HG03025 (cell line): ENCODE measurements around the gene DLG1.

Experiments
- ATAC-seq: cut with Tn5 transposase; IDR thresholded peaks from one replicate; pipeline ENCODE4 v1.9.1; 2021; ENCODE audit warnings: mild to moderate bottlenecking, moderate library complexity; ENCODE audit not compliant: unreplicated experiment, low FRiP score

Gene DLG1

DNA sequence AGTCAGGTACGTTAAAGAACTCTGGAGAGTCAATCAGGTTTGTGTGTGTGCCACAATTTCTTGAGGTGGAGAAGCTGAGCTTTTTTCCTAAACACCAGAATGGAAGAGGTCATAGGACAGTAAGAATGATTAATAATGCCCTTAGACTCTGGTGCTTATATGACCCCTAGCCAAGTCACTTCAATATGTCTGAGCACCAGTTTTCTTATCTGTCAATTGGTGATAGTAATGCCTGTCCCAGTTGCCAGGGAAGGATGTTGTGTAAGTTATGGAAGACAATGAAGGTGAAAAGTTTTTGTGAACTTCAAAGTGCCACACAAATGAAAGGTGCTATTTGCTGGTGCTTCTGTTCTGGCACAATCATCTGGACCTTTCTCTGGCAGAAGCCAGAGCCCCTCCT lies 22.2 kb upstream of the DLG1 start:
- no peak for ATAC-seq

DNA sequence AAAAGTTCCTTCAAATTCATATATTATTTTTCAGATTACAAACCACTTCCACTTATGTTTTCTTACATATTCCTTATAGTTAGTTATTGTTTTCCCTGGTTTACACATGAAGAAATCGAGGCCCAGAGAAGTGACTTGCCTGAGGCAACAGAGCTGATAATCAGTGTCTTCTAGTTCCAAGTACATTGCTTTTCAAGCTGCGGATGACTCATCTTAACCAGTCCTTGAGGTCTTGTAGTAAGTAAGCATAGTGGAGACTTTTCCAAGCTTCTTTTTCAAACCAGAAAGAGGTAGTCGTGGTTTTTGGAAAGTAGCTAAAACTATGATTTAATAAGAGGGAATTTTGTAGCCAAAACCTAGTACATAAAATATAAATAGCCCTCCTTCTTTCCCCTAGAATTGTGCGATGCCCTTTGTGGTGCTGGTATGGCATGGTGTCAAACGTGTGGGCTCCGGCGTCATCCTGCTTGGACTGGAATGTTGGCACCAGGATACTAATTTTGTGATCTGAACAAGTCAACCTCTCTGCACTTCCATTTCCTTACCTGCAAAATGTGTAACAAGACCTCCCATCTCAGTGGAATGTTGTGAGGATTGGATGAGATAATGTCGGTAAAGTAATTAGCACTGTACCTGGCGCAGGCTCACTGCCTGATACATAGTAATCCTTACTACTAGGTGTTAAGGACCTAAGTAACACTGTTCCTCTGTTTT lies 19.0 kb upstream of the DLG1 start:
- no peak for ATAC-seq

DNA sequence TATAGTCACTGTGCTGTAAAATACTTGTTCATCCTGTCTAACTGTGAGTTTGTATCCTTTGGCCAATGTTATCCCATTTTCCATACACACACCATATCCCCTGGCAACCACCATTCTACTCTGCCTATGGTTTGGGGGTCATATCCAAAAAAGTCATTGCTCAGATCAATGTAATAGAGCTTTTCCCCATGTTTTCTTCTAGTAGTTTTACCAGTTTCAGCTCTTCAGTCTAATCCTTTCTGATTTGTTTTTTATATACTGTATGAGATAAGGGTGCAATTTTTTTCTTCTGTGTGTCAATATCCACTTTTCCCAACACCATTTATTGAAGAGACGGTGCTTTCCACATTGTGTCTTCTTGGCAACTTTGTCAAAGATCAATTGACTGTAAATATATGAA lies 14.0 kb upstream of the DLG1 start:
- ATAC-seq, result no peak

- ATAC-seq, result no peak
These were observed 13.2 kb upstream of the DLG1 start for GRCh38 chr3:197311591-197311990.

GRCh38 chr3:197309528-197310361 lies 11.3 kb upstream of the DLG1 start:
- no peak for ATAC-seq

DNA sequence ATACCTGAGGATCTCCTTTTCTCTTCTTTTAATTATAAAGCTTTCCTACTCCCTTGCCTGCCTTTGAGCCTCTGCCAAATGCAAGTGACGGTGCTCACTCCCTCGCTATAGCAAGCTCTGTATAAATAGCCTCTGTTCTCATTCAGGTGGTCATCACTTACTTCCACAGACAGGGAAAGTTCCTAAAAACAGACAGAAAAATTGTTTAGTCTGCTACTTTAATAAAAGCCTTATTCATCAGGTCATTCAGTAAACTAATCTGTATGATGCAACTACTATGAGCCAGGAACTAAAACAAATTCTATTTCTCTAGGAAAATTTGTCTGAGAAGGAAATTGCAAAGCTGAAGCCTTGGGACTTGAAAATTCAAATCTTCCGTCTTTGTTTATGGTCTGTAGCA lies 10.2 kb upstream of the DLG1 start:
- ATAC-seq, result no peak

DNA sequence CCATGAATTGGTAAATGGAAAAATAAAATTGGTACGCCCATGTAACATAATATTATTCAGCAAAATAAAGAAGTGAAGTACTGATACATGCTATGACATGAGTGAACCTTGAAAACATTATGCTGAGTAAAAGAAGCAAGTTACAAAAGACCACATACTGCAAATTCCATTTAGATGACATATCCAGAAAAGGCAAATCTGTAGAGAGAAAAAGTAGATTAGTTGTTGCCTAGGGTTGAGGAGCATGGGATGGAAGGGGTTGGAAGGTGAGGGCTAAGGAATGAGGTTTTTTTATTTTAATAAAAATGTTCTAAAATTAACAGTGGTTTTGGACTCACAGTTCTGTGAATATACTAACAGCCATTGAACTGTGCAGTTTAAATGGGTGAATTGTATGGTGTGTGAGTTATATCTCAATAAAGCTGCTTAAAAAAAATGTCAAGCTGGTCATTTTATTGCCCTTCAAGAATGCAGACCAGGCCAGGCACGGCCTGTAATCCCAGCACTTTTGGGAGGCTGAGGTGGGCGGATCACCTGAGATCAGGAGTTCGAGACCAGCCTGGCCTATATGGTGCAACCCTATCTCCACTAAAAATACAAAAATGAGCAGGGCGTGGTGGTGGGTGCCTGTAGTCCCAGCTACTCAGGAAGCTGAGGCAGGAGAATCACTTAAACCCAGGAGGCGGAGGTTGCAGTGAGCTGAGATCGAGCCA lies 8.1 kb upstream of the DLG1 start:
- no peak for ATAC-seq

DNA sequence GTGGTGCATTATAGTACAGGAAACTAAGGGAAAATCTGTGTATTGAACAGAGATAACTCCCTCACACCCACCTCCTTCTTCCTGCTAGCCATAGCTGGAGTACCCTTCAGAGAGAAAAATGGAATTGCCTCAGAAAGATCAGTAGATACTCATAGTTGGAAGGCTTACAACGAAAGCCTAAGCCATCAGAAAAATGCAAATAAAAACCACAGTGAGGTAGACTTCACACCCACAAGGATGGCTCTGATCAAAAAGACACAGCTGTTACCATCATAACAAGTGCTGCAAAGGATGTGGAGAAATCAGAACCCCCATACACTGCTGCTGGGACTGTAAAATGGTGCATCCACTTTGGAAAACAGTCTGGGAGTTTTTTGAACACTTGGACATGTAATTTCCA lies 7.4 kb upstream of the DLG1 start:
- no peak for ATAC-seq

- ATAC-seq, result no peak
These were observed 5.0 kb upstream of the DLG1 start for GRCh38 chr3:197303452-197303851.

DNA sequence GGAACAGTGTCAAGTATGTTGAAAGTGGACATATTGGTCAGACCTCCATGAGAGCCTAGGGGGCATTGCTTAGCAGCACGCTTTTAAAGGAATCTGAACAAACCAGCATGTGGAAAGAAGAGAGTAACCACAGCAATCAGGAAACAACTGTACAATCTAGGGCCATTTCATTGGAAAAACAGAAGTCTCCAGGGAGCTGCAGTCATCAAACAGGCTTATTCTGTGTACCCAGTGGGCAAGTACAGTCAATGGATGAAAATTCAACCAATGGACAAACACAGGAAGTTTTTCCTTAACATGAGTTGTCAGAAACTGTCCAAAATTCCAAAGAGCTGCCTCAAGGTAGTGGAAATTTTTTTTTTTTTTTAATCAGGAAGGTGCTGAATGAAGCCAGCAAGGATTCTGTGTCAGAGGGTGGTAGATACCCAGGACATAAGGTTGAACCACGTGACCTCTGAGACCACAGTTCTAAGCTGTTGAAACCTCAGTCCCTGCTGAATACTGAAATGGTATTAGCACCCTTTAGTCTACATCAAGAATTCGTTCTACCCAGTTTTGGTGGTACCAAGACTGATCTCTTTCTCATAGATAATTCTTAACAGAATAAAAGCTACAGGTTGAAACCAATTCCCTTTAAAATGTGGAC lies 4.4 kb upstream of the DLG1 start:
- ATAC-seq, result no peak

- no peak for ATAC-seq
These were observed 3.6 kb upstream of the DLG1 start for GRCh38 chr3:197302033-197302432.

DNA sequence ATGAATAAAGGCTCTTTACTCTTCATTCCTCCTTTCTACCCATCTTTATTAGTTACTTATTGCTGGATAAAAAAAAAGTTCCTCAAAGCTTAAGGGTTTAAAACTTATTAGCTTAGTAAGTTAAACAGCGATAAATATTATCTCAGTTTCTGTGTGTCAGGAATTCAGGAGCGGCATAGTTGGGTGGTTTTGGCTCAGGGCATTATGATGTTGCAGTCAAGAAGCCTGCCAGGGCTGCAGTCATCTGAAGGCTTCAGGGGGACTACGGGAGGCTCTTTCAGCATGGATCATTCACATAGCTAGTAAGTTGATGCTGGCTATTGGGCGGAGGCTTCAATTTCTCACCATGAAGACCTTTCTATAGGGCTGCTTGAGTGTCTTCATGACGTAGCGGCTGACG lies 1.9 kb upstream of the DLG1 start:
- ATAC-seq, result no peak

DNA sequence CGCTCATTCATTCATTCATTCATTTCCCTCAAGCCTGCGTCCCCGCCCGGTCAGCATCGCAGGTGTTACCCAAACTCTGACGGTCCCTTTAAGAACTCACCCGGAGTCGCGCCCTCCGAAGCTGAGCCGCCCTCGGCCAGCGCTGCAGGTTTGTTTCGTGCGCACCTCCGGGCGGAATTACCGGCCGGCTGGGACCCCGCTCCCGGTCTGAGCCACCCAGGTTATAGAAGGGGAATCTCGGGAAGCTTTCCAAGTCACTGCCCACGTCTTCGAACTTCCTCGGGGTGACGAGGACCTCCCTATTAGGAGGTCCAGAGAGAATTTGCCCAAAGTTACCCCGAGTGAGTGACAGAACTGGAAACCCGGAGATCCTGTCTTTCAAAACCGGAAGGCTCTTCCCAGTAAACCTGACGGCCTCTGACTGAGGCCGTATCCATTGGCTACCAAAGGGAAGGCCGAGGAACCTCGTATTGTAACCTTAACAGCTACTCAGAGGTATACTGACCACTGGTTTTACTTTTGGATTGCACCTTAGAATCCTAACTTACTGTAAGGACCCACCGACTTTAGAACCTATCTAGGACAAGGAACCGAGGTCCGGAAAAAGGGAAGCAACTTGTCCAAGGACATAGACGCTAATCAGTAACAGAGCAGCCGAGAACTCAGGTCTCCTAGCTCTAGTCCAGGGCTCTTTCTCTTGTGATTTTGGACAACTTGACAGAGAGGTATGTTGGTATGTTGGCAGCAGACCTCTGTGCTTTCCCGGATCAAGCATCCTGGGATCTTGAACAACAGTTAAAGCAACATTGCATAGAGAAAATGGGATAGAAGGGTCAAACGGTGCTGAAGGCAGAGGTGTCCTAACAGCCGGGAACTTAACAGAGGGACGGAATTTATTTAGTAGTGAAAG lies 788 bp upstream of the DLG1 start:
- ATAC-seq, result no peak

DNA sequence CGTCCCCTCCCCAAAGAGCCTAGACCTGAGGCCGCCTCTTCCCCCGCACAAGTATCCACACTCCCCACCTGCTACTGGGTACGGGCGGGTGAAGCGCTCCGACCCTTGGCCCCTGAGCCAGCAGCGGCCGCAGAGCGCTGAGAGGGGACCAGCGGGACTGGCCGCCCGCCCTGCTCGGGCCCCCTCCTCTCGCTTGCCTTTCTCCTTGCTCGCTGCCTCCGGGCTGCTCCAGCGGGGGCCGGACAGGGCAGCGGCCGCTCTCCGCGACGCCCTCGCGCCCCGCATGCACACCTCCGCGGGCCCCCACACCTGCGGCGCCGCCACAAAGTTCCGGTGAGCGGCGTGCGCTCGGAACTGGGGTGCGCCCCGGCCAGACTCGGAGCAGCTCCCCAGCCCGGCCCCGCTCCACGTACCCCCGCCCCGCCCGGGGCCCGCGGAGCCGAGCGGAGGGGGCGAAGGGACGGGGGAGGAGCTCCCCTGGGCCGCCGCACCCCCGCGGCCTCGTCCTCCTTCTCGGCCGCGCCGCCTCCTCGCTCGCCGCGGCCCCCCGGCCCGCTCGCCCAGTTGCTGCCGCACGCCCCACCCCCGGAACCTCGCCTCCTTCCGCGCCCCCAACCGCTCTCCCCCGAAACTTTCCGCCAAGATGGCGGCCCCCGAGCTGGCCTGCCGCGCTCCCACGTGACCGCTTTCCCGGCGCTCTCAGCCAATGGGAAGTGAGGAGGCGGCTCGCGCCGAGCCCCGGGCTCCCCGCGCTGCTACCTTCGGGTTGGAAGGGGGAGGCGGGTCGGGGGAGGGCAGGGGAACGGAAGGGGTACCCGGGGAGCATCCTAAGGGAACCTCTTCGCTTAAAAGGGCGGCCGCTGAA lies 704 bp downstream of the DLG1 start:
- peak; percentile 64 for ATAC-seq

GRCh38 chr3:197297002-197297401 lies 1.4 kb downstream of the DLG1 start:
- no peak for ATAC-seq

DNA sequence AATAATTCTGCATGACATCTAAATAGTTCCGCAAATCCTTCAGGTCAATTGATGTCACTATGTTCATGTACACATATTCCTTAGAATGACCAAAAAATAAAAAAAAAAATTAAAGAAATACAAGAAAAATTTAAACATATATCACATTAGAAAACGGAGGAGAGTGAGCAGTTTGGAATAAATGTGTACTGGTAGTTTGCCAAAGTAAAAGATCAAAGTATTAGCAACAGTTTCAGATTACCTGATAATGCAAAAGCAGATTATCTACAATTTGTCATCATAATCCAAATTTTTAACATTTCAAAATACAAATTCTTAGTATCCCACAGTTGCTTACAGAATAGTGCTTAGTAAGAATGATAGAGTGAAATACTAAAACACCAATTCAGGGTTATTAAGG lies 1.9 kb downstream of the DLG1 start:
- ATAC-seq, result no peak

DNA sequence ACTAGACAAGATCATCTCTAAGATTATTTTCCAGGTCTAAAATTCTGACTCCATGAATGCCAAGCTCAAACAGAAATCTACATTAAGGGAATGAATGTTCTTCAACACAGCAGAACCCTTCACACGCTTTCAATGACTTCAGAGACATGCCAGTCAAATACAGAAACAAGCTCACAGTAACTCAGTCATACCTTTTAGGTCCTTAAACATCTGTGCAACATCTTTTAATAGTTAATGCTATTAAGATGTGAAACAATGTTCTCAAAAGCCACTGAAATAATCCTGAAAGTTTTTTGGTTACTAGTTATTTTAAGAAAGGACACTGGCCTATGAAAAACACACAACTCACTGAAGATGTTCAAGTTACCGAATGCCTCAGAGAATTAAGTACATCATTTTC lies 2.5 kb downstream of the DLG1 start:
- no peak for ATAC-seq

GRCh38 chr3:197293605-197294237 lies 4.7 kb downstream of the DLG1 start:
- no peak for ATAC-seq

GRCh38 chr3:197292648-197293047 lies 5.8 kb downstream of the DLG1 start:
- no peak for ATAC-seq
